Keratinocyte (primary cell): ENCODE data around the gene CRTC1. TPM values are rescaled to one million over a fixed set of nuclear protein-coding genes. Genes with fewer than 3 reads are reported as not detected.
A peak's percentile ranks its signal among the peaks of the same experiment; 100 is the strongest.

Experiments used
- DNase-seq: peaks from one replicate; pipeline ENCODE4 v3.0.0-alpha.2; 2011; ENCODE audit warnings: low read depth, missing footprints, low spot score
- FAIRE-seq: peaks from 2 replicates; lab custom pipeline; 2011; peaks lifted over from hg19 to GRCh38; lab: Jason Lieb, UNC
- H2AFZ ChIP-seq: 2 replicates; pipeline ENCODE4 v1.6.0; 2012; ENCODE audit warnings: low read length, control low read depth, inconsistent platforms; ENCODE audit not compliant: control insufficient read depth
- H3K27ac ChIP-seq: 2 replicates; pipeline ENCODE4 v1.5.1; 2011; ENCODE audit warnings: low read length; ENCODE audit not compliant: control insufficient read depth, insufficient read depth
- H3K27me3 ChIP-seq: 3 replicates; pipeline ENCODE4 v1.6.0; 2011; ENCODE audit warnings: low read length; ENCODE audit not compliant: control insufficient read depth, insufficient read depth; ENCODE audit errors: extremely low read depth
- H3K36me3 ChIP-seq, 2 experiments: 2 replicates in 1 of 2; 3 replicates in 1 of 2; pipeline ENCODE4 v1.5.1; 2011; ENCODE audit warnings: low read length in 2 of 2, mild to moderate bottlenecking in 1 of 2; ENCODE audit not compliant: control insufficient read depth in 2 of 2, insufficient read depth in 2 of 2; ENCODE audit errors: extremely low read depth in 1 of 2
- H3K4me1 ChIP-seq: 3 replicates; pipeline ENCODE4 v1.5.1; 2011; ENCODE audit warnings: low read length; ENCODE audit not compliant: control insufficient read depth, insufficient read depth; ENCODE audit errors: extremely low read depth
- H3K4me2 ChIP-seq: 3 replicates; pipeline ENCODE4 v1.6.0; 2011; ENCODE audit warnings: low read depth, low read length; ENCODE audit not compliant: control insufficient read depth, insufficient read depth; ENCODE audit errors: extremely low read depth
- H3K4me3 ChIP-seq, 3 experiments: fragments of 200-600 bp in 1 of 3; sonication (generic) in 1 of 3; 2 replicates in 2 of 3; 3 replicates in 1 of 3; pipeline ENCODE4 v1.5.1; 2011 to 2016; ENCODE audit warnings: low read length in 3 of 3, mild to moderate bottlenecking in 3 of 3, control low read depth in 2 of 3, inconsistent platforms in 1 of 3, low read depth in 1 of 3, mixed read lengths in 1 of 3, mixed run types in 1 of 3, moderate library complexity in 1 of 3; ENCODE audit not compliant: control insufficient read depth in 2 of 3, insufficient read depth in 2 of 3; ENCODE audit errors: extremely low read depth in 1 of 3
- H3K79me2 ChIP-seq: 2 replicates; pipeline ENCODE4 v1.6.0; 2012; ENCODE audit warnings: low read length; ENCODE audit not compliant: control insufficient read depth, insufficient read depth
- H3K9ac ChIP-seq: 3 replicates; pipeline ENCODE4 v1.6.0; 2011; ENCODE audit warnings: low read length; ENCODE audit not compliant: control insufficient read depth, insufficient read depth; ENCODE audit errors: extremely low read depth
- H3K9me1 ChIP-seq: 3 replicates; pipeline ENCODE4 v1.6.0; 2011; ENCODE audit warnings: low read length; ENCODE audit not compliant: control insufficient read depth, insufficient read depth; ENCODE audit errors: extremely low read depth
- H3K9me3 ChIP-seq: 2 replicates; pipeline ENCODE4 v1.5.1; 2012; ENCODE audit warnings: low read depth, low read length; ENCODE audit not compliant: control insufficient read depth
- H4K20me1 ChIP-seq: 3 replicates; pipeline ENCODE4 v1.6.0; 2011; ENCODE audit warnings: low read length; ENCODE audit not compliant: control insufficient read depth, insufficient read depth; ENCODE audit errors: extremely low read depth
- CTCF ChIP-seq, 3 experiments: IDR thresholded peaks in 1 of 3; conservative IDR thresholded peaks in 1 of 3; optimal IDR thresholded peaks in 1 of 3; 2 replicates in 2 of 3; 3 replicates in 1 of 3; pipeline versions ENCODE3 to v1.5.1; 2011; ENCODE audit warnings: low read length in 3 of 3, mild to moderate bottlenecking in 3 of 3, moderate library complexity in 2 of 3, control low read depth in 1 of 3, inconsistent platforms in 1 of 3; ENCODE audit not compliant: insufficient read depth in 2 of 3; ENCODE audit errors: extremely low read depth in 1 of 3
- EZH2 ChIP-seq: IDR thresholded peaks from one replicate; pipeline ENCODE4 v1.6.1; 2012; ENCODE audit warnings: inconsistent platforms, mild to moderate bottlenecking, low read length, moderate library complexity
- dilution Hi-C: fragments of 300-500 bp; cut with MboI; formaldehyde crosslinking; loops from one replicate; pipeline ENCODE4 v1.7.0; 2020; ENCODE audit warnings: low sequenced_read_pairs; ENCODE audit not compliant: extremely low pct_ligation_motif_present
- polyA plus RNA-seq, 5 experiments: library from polyadenylated mRNA; depleted of rRNA in 3 of 5; stranded (reverse) in 3 of 5; stranded (forward) in 1 of 5; unstranded in 1 of 5; fragments of >200 nt; gene quantifications; 1 replicate in 1 of 5; 2 replicates in 3 of 5; 3 replicates in 1 of 5; pipeline versions ENCODE4 v1.2.1 to v1.2.3, GENCODE V29; 2011 to 2012; ENCODE audit warnings: missing spikeins in 2 of 5, low read depth in 1 of 5, low replicate concordance in 1 of 5

The CRTC1 gene
- polyA plus RNA-seq, 1 donor (not counting 4 experiments of a cell fraction or from before 2014, with no cell fraction given) = 0.54 TPM

GRCh38 chr19:18765224-18765623 is 81.7 kb downstream of the CRTC1 start:
- no peaks in the 10 kb centered on the region for H3K36me3 ChIP-seq
- no peaks in the 10 kb centered on the region for H4K20me1 ChIP-seq
- H3K9me3 ChIP-seq = no peaks in the 10 kb centered on the region
- H3K9ac ChIP-seq = no peak overlapping the region
- FAIRE-seq (peak; percentile 90), DNase-seq (no peak)
- peaks cover 52% of the 10 kb centered on the region for H3K4me1 ChIP-seq
- H3K9me1 ChIP-seq = no peaks in the 10 kb centered on the region
- H2AFZ ChIP-seq = no peak overlapping the region
- dilution Hi-C loops = no loop called here
- TF ChIP-seq EZH2 (no peak), CTCF (optimal IDR thresholded peaks at IDR 0.05 in 1 of 3, IDR thresholded peaks at IDR 0.05 in 1 of 3, conservative IDR thresholded peaks at IDR 0.05 in 1 of 3; ENCODE audit: extremely low read depth in 1 of 3, insufficient read depth in 2 of 3, low read length in 3 of 3) (no peak)
- peaks cover 3% of the 10 kb centered on the region for H3K79me2 ChIP-seq
- H3K4me2 ChIP-seq = peak overlapping the region; percentile 78
- H3K4me3 ChIP-seq = peak overlapping the region in 2 of 3 experiments; percentile 7
- no peak overlapping the region for H3K27ac ChIP-seq
- H3K27me3 ChIP-seq = no peaks in the 10 kb centered on the region

- no peak for FAIRE-seq
- H3K9me1 ChIP-seq = no peaks in the 10 kb centered on the region
- no peak overlapping the region for H3K9ac ChIP-seq
- H2AFZ ChIP-seq = no peak overlapping the region
- no peaks in the 10 kb centered on the region for H4K20me1 ChIP-seq
- no peaks in the 10 kb centered on the region for H3K79me2 ChIP-seq
- peaks cover 31% of the 10 kb centered on the region for H3K4me1 ChIP-seq
- no peak for DNase-seq
- no peak overlapping the region for H3K4me3 ChIP-seq
- no peaks in the 10 kb centered on the region for H3K27me3 ChIP-seq
- H3K36me3 ChIP-seq = no peaks in the 10 kb centered on the region
- H3K27ac ChIP-seq = no peak overlapping the region
- dilution Hi-C loops = no loop called here
- H3K9me3 ChIP-seq = no peaks in the 10 kb centered on the region
- TF ChIP-seq CTCF (optimal IDR thresholded peaks at IDR 0.05 in 1 of 3, IDR thresholded peaks at IDR 0.05 in 1 of 3, conservative IDR thresholded peaks at IDR 0.05 in 1 of 3; ENCODE audit: extremely low read depth in 1 of 3, insufficient read depth in 2 of 3, low read length in 3 of 3) (no peak), EZH2 (no peak)
- H3K4me2 ChIP-seq = no peak overlapping the region
Observed at GRCh38 chr19:18768046-18768771, 84.7 kb downstream of the CRTC1 start.
